AG04449 (cell line): Measurements from ENCODE around the gene SV2B.

Experiments
- CTCF ChIA-PET: fragments of 350-600 bp; formaldehyde crosslinking; extraction: SDS; loops from one replicate; lab custom pipeline; 2021; ENCODE audit warnings: antibody characterized with exemption; lab: Yijun Ruan, JAX
- POLR2A ChIA-PET: fragments of 400-600, 350-600 bp; formaldehyde crosslinking; extraction: SDS; loops from one replicate; lab custom pipeline; 2020; ENCODE audit warnings: antibody characterized with exemption, inconsistent platforms; lab: Yijun Ruan, JAX
- DNase-seq: peaks from one replicate; pipeline ENCODE4 v3.0.0-alpha.2; 2010; ENCODE audit warnings: low read depth, low spot score
- H3K4me3 ChIP-seq: 2 replicates; pipeline ENCODE4 v1.5.1; 2011; ENCODE audit warnings: low read depth, mild to moderate bottlenecking, control low read depth, low read length
- TF ChIP-seq, protein P1 (sequence below): IDR thresholded peaks from one replicate; pipeline ENCODE4 v1.5.1; 2011; ENCODE audit warnings: mild to moderate bottlenecking, moderate library complexity, low read length, control low read depth, inconsistent platforms; ENCODE audit not compliant: insufficient read depth; ENCODE audit errors: missing control alignments

The SV2B gene

DNA sequence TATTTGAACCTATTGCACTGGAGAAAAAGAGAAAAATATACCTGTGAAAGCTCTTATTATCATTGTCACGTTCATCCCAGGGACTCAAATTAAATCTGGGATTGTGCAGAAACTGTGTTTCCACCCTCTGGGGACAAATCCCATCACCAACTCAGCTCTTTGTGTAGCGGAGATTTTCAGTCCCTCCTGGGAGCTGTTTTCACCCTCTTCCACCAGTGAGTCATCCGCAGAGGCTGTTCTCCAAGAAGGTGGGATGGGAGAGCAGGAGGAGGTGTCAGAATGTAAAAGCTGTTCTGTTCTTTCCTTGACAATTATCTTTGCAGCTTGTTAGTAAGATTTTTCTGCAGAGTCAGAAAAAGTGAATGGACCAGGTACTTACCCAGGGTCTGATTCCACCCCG lies 28.0 kb downstream of the SV2B start:
- POLR2A ChIA-PET, result no interaction called here
- TF ChIP-seq, protein P1, sequence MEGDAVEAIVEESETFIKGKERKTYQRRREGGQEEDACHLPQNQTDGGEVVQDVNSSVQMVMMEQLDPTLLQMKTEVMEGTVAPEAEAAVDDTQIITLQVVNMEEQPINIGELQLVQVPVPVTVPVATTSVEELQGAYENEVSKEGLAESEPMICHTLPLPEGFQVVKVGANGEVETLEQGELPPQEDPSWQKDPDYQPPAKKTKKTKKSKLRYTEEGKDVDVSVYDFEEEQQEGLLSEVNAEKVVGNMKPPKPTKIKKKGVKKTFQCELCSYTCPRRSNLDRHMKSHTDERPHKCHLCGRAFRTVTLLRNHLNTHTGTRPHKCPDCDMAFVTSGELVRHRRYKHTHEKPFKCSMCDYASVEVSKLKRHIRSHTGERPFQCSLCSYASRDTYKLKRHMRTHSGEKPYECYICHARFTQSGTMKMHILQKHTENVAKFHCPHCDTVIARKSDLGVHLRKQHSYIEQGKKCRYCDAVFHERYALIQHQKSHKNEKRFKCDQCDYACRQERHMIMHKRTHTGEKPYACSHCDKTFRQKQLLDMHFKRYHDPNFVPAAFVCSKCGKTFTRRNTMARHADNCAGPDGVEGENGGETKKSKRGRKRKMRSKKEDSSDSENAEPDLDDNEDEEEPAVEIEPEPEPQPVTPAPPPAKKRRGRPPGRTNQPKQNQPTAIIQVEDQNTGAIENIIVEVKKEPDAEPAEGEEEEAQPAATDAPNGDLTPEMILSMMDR, result no peak
- no peak for DNase-seq
- no peak overlapping the region for H3K4me3 ChIP-seq
- CTCF ChIA-PET, result no interaction called here

DNA sequence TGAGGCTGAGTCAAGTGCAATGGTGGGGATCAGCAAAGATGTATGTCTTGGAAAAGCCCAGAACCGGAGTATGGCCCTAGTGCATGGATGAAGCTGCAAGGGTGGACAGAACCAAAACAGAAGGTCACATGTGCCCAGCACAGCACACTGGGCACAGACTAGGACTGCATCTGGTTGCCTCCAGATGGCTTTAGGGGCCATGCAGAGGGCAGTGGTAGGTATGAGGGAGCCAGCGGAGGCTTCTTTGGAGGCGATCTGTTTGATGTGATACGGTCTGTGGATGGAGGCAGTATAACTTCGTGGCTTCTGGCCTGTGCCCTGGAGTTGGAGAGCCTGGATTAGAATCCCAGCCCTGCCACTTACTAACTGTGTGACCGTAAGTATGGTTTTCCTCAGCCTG lies 29.4 kb downstream of the SV2B start:
- TF ChIP-seq, protein P1, result no peak
- no peak overlapping the region for H3K4me3 ChIP-seq
- no peak for DNase-seq
- POLR2A ChIA-PET, result no interaction called here
- CTCF ChIA-PET, result no interaction called here

DNA sequence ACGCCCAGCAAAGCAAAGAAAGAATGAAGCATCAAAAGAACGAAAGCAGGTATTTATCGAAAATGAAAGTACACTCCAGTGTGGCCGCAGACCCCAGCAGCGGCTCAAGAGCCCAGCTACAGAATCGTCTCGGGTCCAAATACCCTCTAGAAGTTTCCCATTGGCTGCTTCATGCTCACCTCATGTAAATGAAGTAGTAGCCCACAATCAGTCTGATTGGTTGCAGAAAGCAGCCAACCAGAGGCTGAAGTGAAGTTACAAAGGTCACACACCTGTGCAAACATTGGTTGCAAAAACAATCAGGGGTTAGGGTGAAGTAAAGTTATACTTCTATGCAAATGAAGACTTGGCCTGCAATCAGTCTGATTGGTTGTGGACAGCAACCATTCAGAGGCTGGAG lies 32.0 kb downstream of the SV2B start:
- CTCF ChIA-PET, result interaction anchor here (1.0 kb wide), 1 partner anchor 13 kb away, joined by 3 read pairs; no protein-coding TSS in a partner anchor

DNA sequence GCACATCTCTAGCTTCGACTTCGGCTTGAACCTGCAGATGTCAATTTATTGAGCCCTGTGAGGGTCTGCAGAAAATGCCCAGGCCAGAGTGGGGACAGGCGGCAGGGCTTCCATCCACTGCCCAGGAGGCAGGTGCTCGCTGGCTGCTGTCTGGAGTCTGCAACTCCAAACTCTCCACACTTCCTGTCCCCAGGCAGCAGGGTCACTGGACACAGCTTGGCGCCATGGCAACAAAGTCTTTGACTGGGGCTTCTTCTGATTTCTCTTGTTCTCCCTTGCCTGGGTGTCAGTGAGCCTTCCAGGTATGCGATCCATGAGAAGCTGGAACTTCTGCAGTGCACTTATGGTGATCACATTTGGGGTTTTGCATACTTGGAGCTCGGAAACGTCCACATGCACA lies 33.5 kb downstream of the SV2B start:
- H3K4me3 ChIP-seq, result no peak overlapping the region
- ChIA-PET CTCF (no interaction called here), POLR2A (no interaction called here)
- TF ChIP-seq, protein P1, result no peak
- DNase-seq, result no peak

More for the DNA sequence above, 32.0 kb downstream of the SV2B start:
- no peak for DNase-seq
- POLR2A ChIA-PET, result no interaction called here
- H3K4me3 ChIP-seq, result no peak overlapping the region
- TF ChIP-seq, protein P1, result no peak

DNA sequence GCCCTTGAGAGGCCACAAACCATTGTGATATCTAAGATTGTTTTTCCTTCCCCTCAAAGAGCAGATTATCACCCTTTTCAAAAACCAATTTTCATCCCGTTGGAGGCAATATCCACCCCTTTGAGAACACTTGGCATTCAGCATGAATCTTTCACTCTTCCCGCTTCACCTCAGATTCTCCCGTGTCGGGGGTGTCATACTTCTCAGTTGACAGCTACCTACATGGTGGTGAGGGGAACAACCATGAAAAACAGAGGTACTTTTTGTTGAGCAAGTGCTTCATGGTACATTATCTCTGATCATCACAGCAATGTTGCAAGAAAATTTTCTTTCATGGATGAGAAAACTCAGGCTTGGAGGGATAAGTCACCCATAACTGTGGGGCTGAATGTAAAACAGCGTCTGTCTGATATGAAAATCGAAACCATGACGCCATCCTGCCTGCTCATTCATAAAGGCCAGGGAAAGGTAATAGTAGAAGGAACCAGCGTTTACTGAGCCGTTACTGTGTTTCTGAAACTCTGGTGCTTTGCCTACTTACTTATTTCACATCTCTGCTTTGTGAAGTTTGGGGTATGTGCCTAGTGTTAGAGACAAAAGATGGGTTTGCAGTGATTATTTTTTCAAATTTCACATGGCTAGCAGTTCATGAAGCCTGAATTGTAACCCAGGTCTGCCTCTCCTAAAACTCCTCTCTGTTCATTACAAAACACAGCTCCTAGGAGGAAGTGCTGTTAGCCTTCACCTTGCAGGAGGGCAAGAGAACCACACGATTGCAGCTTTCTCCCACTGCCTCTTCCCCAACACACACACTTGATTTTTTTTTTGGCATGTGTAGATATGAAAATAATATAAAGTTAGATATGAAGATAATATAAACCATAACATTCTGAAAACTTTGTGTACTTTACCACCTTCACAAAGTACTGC lies 35.4 kb downstream of the SV2B start:
- POLR2A ChIA-PET, result no interaction called here
- H3K4me3 ChIP-seq, result no peak overlapping the region
- TF ChIP-seq, protein P1, result no peak
- CTCF ChIA-PET, result no interaction called here
- DNase-seq, result no peak

DNA sequence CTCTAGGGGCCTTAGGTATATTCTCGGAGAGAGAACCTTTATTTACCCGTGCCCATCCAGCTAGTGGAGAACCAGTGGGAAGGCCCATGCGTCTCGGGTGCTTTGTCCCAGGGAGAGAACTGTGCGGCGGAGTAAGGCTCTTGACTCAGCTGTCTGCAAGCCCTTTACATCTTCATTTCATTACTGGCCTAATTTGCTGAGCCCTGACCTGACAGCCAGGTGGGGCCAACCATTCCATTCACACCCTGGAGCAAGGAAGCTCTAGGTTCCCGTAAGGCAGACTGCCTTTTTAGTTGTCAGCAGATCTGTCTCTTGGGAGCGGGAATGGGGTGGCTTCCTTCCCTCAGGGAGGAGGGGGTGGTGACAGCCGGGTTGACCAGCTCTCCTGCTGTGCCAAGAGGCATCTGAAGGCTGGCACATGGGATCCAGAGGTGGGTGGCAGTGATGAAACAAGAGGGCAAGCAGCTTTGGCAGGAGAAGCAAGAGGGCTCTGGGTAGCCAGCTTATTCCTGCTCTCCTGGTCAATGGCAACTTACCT lies 36.4 kb downstream of the SV2B start:
- no peak overlapping the region for H3K4me3 ChIP-seq
- ChIA-PET POLR2A (no interaction called here), CTCF (no interaction called here)
- no peak for DNase-seq
- TF ChIP-seq, protein P1, result no peak
